Kidney tubule cell (primary cell): ENCODE results near the gene CLEC9A.

Source experiments
- DNase-seq: peaks from one replicate; pipeline ENCODE4 v3.0.0-alpha.2; 2018; ENCODE audit warnings: low spot score

The CLEC9A gene

DNA sequence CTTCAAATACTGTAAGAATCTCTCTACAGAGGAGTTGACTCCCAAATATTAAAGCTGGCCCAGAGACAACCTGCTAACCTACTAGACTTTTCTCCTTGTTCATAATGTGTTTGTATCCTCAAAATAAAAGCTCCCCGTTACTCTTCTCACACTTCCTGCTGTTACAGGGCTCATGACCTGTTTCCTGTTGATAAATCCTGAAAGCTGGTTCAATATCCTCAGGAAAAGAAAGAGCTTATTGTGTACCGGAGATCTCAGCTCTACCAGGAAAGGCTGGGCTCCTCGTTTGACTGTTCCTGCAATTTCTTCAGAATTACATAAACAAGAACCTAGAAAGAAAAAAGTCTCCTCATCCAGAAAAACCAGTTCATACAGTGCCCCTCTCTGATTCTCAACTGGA lies 37.5 kb downstream of the CLEC9A start:
- no peak for DNase-seq

DNA sequence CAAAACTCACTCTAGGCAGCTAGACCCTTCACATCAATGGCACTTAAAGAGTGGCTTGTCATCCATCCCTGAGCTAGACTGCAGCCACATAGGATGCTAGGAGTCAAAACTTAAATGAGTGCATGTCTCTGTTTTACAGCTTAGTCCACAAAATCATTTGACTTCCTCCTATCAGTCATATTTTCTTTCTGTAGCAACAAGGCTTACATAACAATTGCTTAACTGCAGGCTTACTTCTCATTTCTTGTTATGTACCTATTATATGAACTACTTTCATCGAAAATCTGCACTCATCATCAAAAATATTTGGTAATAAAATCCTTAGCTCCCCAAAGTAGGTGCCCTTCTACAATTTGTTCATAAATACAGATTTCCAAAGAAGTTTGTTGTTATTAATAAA lies 38.2 kb downstream of the CLEC9A start:
- no peak for DNase-seq

DNA sequence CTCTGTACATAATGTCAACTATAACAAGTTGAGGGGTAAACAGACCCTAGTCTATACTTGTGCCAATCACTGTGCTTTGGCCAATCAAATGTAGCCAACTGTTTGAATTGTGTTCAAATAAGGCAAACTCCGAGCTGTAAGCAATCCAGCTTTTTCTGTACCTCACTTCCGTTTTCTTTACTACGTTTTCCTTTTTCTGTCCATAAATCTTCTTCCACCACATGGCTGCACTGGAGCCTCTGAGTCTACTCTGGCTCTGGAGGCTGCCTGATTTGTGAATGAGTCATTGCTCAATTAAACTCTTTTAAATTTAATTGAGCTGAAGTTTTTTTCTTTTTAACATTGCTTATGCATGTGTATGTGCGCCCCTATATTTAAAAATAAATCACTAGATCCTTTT lies 38.6 kb downstream of the CLEC9A start:
- DNase-seq: no peak

DNA sequence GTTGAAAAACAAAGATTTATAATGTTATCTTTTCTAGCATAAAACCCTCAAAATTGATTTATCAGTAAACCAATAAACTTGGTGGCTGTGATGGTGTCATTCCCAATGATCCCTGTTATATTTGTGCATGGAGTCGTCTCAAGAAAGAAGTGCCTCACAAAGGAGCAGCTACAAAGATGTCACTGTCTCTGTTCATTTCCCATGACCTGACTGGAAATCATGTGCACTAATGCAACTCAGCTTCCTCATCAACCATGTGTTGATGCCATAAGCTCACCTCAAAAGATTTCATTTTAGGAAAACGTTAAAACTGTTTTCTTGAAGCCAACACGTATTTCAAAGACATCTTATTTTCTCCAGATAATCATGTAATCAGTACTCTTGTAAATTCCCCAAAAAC lies 39.5 kb downstream of the CLEC9A start:
- DNase-seq: no peak

DNA sequence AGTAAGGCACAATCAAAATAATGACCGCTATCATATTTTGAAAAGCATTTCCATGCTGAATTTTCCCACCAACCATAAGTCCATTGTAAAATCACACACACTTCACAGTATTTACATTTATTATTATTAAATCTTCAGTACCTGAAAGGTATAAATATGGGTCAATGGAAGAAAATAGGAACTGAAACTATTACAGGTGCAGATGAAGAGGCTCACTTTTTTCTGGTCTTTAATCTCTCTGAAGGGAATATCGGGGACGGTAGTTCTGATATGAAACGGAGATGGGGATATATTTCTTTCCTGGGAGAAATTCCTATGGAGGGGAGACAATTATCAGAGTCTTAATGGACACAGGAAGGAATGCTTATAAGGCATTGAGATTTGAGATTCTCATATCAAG lies 39.9 kb downstream of the CLEC9A start:
- DNase-seq: no peak

DNA sequence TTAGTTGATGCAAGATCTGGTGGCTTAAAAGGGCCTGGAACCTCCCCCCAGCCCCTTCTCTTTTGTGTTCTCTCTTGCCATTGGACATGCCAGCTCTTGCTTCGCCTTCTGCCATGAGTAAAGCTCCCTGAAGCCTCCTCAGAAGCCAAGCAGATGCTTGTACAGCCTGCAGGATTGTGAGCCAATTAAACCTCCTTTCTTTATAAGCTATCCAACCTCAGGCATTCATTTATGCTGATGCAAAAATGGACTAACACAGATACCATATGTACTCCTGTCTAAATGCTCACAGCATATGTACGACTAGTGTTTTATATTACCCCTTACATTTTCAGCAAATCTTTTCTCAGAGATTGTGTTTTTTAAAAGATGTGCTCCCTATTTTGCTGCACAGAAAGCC lies 41.6 kb downstream of the CLEC9A start:
- DNase-seq: no peak

DNA sequence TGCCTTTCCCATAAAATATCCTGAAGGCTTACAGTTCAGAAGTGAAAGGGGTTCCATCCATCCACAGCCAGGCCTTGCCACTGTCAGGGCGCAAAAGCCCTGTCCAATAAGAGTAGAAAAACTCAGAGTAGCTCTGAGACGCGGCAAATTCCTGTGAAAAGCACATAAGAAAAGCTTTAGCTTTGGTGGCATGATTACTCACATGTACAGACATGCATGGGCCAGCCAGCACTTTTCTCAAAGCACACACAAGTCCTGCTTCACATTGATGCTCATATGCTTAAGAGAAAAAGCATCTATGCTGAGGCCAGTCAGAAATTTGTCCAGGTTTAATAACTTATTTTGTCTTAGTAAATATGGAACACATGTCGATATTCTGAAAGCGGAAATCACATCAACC lies 42.8 kb downstream of the CLEC9A start:
- no peak for DNase-seq

DNA sequence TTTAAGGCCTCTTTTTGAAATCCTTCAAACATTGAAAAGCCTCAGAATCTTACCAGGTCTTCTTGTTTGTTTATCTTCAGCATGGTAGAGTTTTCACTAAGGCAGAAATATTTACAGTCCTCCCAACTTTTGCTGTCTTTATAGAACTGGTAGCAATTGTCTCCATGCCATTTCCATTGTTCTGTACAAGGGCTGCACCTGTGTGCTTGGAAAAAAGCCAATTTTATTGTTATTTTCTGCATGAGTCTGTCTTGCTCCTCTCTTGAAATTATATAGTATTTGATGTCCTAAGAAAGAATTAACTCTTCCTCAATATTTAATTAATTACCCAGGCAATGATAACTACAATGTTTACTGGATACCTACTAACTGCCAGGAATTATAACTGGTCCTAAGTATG lies 45.0 kb downstream of the CLEC9A start:
- DNase-seq: no peak

DNA sequence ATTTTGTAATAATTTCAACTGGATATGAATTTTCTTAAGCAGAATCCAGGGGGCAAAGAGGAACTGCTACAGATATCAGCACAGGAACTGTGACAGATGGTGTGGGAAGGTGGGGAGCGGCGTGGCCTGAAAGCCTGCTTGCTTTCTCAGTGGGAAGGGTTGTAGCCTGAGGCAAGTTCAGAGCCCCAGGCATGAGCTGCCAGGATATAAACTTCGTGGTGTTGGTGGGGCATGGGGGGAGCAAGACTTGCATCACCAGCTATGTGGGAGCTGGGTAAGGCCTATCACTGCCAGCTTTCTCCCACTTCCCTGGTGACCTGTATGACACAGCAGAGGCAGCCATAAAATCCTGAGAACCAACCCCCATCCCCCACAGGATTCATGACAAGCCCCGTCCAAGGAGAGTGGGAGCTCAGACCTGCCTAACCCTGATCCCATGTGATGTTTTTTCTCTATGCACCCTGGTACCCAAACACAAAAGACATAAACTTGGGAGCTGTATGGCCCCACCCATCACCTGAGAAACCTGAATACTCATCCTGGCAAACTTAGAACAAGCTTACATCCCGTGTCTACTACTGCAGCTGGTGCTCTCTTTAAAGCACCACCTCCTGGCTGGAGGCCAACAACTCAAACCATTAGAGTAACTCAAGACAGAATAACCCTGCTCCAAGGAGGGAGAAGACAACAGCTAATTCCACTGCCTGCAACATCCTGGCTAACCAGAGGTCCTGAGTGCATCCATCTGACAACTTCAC lies 51.8 kb downstream of the CLEC9A start:
- DNase-seq: no peak

DNA sequence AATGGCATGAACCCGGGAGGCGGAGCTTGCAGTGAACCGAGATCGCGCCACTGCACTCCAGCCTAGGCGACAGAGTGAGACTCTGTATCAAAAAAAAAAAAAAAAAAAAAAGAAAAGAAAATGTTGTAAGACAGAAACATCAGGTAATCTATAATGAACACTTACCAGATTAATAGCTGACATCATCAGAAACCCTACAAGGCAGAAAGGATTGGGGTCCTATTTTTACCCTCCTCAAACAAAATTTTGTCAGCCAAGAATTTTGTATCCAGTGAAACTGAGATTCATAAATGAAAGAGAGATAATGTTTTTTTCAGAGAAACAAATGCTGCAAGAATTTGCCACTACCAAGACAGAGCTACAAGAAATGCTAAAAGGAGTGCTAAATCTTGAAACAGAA lies 54.3 kb downstream of the CLEC9A start:
- DNase-seq: no peak

DNA sequence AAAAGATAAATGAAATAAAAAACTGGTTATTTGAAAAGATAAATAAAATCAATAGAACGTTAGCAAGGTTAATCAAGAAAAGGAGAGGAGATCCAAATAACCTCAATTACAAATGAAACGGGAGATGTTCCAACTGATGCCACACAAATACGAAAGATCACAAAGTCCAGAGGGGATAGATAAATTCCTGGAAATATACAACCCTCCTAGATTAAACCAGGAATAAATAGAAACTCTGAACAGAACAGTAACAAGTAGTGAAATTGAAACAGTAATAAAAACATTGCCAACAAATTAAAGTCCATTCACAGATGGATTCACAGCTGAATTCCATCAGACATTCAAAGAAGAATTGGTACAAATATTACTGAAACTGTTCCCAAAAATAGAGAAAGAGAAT lies 55.9 kb downstream of the CLEC9A start:
- DNase-seq: no peak

DNA sequence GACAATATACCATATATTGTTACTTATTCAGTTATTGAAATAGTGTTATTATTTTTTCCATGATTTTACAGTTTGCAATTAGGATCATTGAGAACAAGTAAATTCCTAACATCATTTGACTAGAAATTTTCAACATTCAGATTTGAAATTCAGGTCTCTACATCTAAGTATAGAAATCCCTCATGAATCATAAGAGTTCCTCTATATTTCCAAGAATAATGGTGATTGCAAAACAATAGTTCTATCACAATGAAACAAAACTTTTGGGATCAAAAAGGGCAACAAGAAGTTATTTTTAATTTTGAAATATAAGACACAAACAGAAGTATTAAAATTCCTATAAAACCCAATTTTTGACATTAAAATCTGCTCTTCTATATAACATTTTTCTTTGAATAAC lies 57.5 kb downstream of the CLEC9A start:
- no peak for DNase-seq

DNA sequence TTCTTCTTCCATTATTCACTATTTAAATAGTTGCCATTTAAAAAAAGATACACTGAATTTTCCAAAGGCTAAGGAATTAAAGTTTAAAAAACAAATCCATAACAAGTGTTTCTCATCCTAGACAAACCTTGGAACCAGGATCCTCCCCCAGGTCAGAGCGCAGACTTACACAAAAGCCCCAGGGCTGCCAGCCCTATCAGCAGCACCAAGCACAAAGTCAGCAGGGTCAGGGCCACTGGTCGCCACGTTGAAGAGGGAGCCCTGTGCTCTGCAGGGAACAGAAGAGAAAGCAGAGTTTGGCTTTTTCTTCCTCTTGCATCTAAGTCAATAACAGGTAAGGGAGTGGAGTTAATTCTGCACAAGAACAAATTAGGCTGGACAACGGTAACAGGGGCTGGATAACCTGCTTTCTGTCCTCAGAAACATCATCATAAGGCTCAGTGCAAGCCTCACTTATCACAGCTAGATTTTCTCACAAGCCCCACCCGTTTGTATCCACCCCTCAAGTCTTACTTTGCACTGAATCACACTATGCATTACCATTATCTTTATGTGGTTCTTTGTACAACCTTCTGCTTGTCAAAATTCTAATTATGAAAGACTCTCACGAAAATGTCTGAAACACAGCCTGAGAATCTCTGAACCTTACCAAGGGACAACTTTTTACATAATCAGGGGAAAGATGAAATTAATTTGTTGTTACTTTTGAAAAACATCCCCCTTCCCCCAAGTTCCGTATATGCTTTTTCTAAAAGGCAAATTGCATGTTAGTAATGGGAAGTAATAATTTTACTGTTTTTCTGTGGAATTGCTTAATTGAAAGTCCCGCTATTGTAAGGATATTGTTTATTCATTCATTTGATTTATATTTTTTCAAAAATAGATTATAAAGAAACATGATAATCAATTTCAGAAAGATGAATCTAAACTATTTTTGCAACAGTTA lies 58.7 kb downstream of the CLEC9A start:
- no peak for DNase-seq

DNA sequence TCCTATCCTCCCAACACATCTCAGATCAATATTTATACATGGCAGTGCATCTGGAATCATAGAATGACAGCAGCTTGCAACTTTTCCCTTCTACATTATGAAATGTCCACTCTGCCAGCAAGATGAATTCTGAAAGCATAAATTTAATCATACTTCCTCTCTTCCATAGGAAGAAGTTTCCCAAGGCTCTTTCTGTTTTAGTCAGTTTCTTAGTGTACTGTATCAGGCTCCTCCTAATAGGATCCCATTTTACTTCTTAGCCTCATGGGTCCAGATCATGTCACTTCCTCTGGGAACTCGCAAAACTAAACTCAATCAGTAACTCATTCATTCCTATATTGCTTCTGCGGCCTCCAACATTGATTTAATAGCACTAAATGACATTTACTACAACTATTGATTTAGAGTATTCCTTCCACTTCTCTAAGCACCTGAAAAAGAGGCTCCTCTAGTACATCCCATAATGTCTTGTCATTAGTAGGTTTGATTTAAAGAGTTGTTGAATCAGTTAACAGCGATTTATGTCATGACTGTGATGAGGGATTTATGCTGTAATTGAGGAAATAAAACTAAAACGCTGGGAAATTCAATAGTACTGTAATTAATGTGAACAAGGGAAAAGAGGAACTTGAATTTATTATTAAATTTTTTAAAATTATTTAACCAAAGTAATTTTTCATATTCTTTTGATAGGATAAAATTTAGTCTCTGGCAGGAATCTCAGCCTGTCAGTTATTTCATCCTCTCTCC lies 64.3 kb downstream of the CLEC9A start:
- no peak for DNase-seq

DNA sequence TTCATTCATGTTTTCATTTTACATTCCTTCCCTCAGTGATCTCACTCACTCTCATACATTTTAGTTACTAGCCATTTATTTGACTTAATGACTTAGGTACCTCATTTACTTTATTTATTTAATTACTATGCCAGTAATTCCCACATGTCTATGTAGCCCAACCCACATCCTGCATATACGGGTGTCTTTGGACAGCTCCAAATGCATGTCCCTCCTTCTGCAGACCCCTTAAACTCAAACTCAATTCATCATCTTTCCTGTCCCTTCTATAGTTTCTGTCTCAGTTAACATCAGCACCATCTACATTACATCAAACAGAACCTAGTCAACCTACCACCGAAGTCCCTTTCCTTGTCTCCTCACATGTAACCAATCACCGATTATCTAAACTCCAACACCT lies 65.5 kb downstream of the CLEC9A start:
- DNase-seq: no peak

DNA sequence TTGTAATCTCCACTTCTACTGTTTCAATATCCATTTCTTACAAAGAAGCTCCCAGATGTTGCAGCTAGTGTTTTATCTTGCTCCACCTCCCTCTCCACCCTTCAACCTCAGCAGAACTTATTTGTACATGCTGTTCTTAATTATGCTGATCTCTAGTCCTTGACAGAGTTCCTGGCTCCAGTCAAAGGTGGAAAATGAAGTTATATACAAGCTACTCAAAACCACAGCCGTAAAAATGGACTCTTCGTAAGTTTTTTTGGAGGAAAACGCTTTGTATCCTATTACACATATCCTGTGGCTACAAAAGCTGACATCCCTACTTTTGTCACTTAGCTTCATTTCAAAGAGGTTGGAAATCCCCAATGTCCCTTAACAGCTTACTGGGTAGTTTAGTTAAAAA lies 67.0 kb downstream of the CLEC9A start:
- no peak for DNase-seq

DNA sequence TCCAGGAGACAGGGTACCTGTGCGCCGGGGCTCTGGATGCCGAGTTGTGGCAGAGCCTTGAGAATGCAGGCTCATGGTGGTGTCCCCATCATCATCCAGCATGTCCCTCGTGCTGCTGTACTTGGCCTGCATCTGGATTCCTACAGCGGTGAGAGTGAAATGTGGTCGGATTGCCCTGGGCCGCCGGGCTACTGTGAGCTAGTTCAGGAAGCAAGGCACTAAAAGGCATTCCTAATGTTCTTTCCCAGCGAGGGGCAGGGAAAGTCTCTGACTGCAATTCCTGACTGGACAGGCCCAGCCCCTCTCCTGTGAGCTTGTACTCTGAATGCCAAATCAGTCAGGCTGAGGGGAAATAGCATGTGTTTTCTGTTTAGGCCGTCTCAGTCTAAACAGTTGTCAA lies 68.3 kb downstream of the CLEC9A start, which contains the start of gene CLEC1A:
TSS of gene CLEC1A (minus strand) at position 195 of the 400 bp plus-strand sequence. CDS start at position 132, 63 bp downstream.
- DNase-seq: no peak

DNA sequence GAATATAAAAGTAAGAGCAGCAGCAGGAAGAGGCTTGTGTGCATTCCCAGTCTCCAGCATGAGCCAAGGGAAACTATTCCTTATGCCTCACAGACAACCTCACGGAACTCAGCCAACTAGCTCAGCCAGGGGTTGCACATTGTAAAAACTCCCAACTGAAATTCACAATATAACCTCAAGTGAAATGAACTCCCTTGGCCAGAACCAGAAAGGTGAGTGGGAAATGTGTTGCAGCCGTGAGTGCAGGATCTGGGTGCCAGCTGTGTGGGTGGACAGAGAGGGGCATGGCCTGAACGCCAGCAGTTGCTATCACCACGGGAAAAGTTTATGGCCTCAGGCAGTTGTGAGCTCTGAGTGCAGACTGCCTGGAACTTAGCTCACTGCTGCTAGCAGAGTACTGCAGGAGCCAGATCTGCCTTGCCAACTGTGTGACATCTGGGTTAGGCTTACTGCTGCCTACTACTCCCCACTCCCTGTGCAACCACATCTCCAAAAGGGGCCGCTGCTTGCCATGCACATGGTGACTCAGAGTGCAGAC lies 70.6 kb downstream of the CLEC9A start:
- DNase-seq: no peak

DNA sequence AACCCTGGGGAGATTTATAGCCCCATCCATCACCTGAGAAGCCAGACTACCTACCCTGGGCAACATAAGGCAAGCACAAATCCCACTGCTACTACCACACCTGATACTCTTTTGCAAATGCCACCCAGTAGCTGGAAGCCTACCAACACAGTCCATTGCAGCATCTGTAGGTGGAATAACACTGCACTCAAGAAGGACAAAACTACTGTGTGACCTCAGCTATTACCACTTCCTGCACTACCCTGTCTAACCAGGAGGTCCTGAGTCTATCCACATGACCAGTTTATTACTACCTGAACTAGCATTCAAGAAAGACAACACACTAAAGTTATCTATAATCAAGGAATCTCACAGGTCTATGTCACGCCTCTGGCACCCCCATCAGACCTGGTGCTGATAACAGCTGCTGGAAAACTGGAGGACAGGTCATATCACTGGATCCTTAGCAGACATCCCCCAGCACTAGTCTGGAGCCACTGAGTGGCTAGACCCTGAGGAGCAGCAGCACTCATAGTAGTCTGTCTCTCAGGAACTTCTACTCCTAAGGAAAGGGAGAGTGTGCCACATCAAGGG lies 71.3 kb downstream of the CLEC9A start:
- DNase-seq: no peak

DNA sequence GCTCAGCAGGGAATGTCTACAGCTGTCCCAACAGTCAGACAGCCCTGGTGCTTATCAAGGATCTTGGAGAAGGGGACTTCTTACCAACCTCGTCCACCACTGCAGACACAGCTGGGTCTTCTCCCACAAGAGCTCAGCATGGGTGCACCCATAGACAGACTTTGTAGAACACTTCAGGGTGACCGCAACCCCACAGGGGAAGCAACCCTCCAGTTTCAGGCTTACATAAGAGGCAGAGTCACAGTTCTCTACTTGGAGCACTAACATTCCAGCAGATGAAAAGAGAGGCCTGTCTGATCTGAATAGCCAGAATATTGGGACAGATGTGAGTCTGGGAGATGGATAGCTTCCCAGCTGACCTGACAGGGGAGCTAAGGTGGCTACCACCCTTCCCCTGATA lies 71.8 kb downstream of the CLEC9A start:
- DNase-seq: no peak

DNA sequence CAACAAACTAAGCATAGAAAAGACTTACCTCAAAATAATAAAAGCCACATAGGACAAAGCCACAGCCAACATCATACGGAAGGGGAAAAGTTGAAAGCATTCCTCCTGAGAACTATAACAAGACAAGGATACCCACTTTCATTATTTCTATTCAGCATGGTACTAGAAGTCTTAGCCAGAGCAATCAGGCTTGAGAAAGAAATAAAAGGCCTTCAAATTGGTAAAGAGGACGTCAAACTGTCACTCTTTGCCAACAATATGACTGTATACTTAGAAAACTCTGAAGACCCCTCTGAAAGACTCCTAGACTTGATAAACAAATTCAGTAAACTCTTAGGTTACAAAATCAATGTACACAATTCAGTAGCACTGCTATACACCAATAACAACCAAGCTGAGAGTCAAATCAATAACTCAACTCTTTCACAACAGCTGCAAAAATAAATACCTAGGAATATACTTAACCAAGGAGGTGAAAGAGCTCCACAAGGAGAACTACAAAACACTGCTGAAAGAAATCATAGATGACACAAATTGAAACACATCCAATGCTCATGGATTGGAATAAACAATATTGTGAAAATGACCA lies 79.9 kb downstream of the CLEC9A start:
- no peak for DNase-seq

DNA sequence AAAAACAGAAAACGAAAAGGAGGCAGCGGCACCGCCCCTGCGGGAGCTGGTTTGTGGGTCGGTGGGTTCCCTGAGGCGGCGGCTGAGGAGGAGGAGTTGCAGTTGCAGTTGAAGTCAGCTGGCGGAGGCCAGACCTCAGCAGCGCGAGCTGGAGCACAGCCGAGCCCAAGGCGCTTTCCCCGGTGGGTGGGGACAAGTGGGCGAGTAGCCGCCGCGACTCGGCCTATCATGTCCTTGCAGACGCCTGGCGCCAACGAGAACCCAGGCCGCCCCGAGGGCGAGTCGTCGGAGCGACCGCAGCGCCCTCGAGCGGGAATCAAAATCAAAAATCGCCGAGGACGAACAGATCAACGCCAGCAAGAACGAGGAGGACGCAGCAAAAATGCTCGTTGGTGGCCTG lies 81.0 kb downstream of the CLEC9A start:
- DNase-seq: no peak
